HEK293 (cell line): ENCODE data around the gene GAS2L2.
A peak's percentile ranks its signal among the peaks of the same experiment; 100 is the strongest.

ENCODE experiments used
- CTCF ChIA-PET: fragments of 350-600 bp; formaldehyde crosslinking; extraction: SDS; loops from one replicate; lab custom pipeline; 2021; ENCODE audit warnings: antibody characterized with exemption; lab: Yijun Ruan, JAX
- POLR2A ChIA-PET: fragments of 300-600 bp; formaldehyde crosslinking; extraction: SDS; loops from one replicate; lab custom pipeline; 2020; ENCODE audit warnings: antibody characterized with exemption, inconsistent platforms; lab: Yijun Ruan, JAX
- H3K27ac ChIP-seq: fragments of 200-500 bp; sonication (Bioruptor generic); 2 replicates; pipeline ENCODE4 v1.5.1; 2014; ENCODE audit warnings: low read depth, low read length, control low read depth, inconsistent platforms; ENCODE audit errors: extremely low read depth
- H3K36me3 ChIP-seq, 2 experiments: fragments of 200-500 bp in 1 of 2; sonication (Bioruptor generic) in 1 of 2; 1 replicate in 1 of 2; 2 replicates in 1 of 2; pipeline ENCODE4 v1.5.1; 2014 to 2017; ENCODE audit warnings: inconsistent platforms in 2 of 2, low read length in 2 of 2; ENCODE audit not compliant: control insufficient read depth in 2 of 2, insufficient read depth in 1 of 2
- H3K4me1 ChIP-seq: fragments of 200-500 bp; sonication (Bioruptor generic); 2 replicates; pipeline ENCODE4 v1.5.1; 2014; ENCODE audit warnings: mild to moderate bottlenecking, low read length, inconsistent platforms; ENCODE audit not compliant: control insufficient read depth, insufficient read depth
- H3K4me3 ChIP-seq: 2 replicates; pipeline ENCODE4 v1.5.1; 2011; ENCODE audit warnings: low read depth, mild to moderate bottlenecking, control low read depth, low read length, moderate library complexity
- H3K9me3 ChIP-seq: fragments of 200-500 bp; sonication (Bioruptor generic); 2 replicates; pipeline ENCODE4 v1.5.1; 2014; ENCODE audit warnings: low read depth, low read length, inconsistent platforms; ENCODE audit not compliant: control insufficient read depth, insufficient read depth
- BCL11A ChIP-seq: fragments of 450-650 bp; formaldehyde crosslinking; IDR thresholded peaks from 2 replicates; pipeline ENCODE4 v1.5.1; 2016; ENCODE audit warnings: low read depth, missing biosample characterization, missing genetic modification characterization
- EGR2 ChIP-seq: fragments of 450-650 bp; formaldehyde crosslinking; IDR thresholded peaks from 2 replicates; pipeline ENCODE4 v1.5.1; 2016; ENCODE audit warnings: low read depth, missing biosample characterization, missing genetic modification characterization
- GFI1B ChIP-seq: fragments of 450-650 bp; formaldehyde crosslinking; IDR thresholded peaks from 2 replicates; pipeline ENCODE4 v1.5.1; 2016; ENCODE audit warnings: missing biosample characterization, missing genetic modification characterization
- GLI4 ChIP-seq: fragments of 450-650 bp; formaldehyde crosslinking; IDR thresholded peaks from 2 replicates; pipeline ENCODE4 v1.5.1; 2016; ENCODE audit warnings: missing biosample characterization, missing genetic modification characterization
- GLIS1 ChIP-seq: fragments of 450-650 bp; formaldehyde crosslinking; IDR thresholded peaks from 2 replicates; pipeline ENCODE4 v1.5.1; 2016; ENCODE audit warnings: missing biosample characterization, missing genetic modification characterization
- MYNN ChIP-seq: fragments of 450-650 bp; formaldehyde crosslinking; IDR thresholded peaks from 2 replicates; pipeline ENCODE4 v1.5.1; 2016; ENCODE audit warnings: missing biosample characterization, missing genetic modification characterization, borderline replicate concordance
- OVOL3 ChIP-seq: fragments of 450-650 bp; formaldehyde crosslinking; IDR thresholded peaks from 2 replicates; pipeline ENCODE4 v1.5.1; 2016; ENCODE audit warnings: missing biosample characterization, missing genetic modification characterization
- TCF7L2 ChIP-seq: IDR thresholded peaks from 2 replicates; pipeline ENCODE4 v1.6.1; 2011; ENCODE audit warnings: low read depth, mild to moderate bottlenecking, inconsistent platforms, low read length, moderate library complexity, borderline replicate concordance
- ZBTB1 ChIP-seq: fragments of 450-650 bp; formaldehyde crosslinking; IDR thresholded peaks from 2 replicates; pipeline ENCODE4 v1.5.1; 2016; ENCODE audit warnings: missing biosample characterization, missing genetic modification characterization
- ZFHX2 ChIP-seq: fragments of 450-650 bp; formaldehyde crosslinking; conservative IDR thresholded peaks from 2 replicates; pipeline ENCODE4 v1.5.1; 2016; ENCODE audit warnings: missing biosample characterization, missing genetic modification characterization
- ZNF184 ChIP-seq: fragments of 450-650 bp; IDR thresholded peaks from 2 replicates; pipeline ENCODE4 v1.5.1; 2018; ENCODE audit warnings: missing biosample characterization, mild to moderate bottlenecking, missing genetic modification characterization
- ZNF223 ChIP-seq: fragments of 450-650 bp; formaldehyde crosslinking; IDR thresholded peaks from 2 replicates; pipeline ENCODE4 v1.5.1; 2016; ENCODE audit warnings: missing biosample characterization, missing genetic modification characterization
- ZNF335 ChIP-seq: fragments of 450-650 bp; formaldehyde crosslinking; conservative IDR thresholded peaks from 2 replicates; pipeline ENCODE4 v1.5.1; 2016; ENCODE audit warnings: missing biosample characterization, missing genetic modification characterization
- ZNF350 ChIP-seq: fragments of 450-650 bp; formaldehyde crosslinking; IDR thresholded peaks from 2 replicates; pipeline ENCODE4 v1.5.0; 2017; ENCODE audit warnings: missing biosample characterization, mild to moderate bottlenecking, missing genetic modification characterization
- ZNF544 ChIP-seq: fragments of 450-650 bp; formaldehyde crosslinking; IDR thresholded peaks from 2 replicates; pipeline ENCODE4 v1.5.0; 2017; ENCODE audit warnings: missing biosample characterization, missing genetic modification characterization
- ZNF580 ChIP-seq: fragments of 450-650 bp; formaldehyde crosslinking; IDR thresholded peaks from 2 replicates; pipeline ENCODE4 v1.5.1; 2016; ENCODE audit warnings: missing biosample characterization, missing genetic modification characterization
- ZNF645 ChIP-seq: fragments of 450-650 bp; formaldehyde crosslinking; IDR thresholded peaks from 2 replicates; pipeline ENCODE4; 2016; ENCODE audit warnings: missing biosample characterization, missing genetic modification characterization
- ZNF664 ChIP-seq: fragments of 450-650 bp; formaldehyde crosslinking; IDR thresholded peaks from 2 replicates; pipeline ENCODE4 v1.5.1; 2016; ENCODE audit warnings: missing biosample characterization, missing genetic modification characterization
- ZSCAN5A ChIP-seq: fragments of 450-650 bp; formaldehyde crosslinking; IDR thresholded peaks from 2 replicates; pipeline ENCODE4 v1.5.1; 2016; ENCODE audit warnings: missing biosample characterization, missing genetic modification characterization
- ZXDB ChIP-seq: fragments of 450-650 bp; formaldehyde crosslinking; IDR thresholded peaks from 2 replicates; pipeline ENCODE4 v1.5.1; 2016; ENCODE audit warnings: missing biosample characterization, missing genetic modification characterization

Gene GAS2L2

GRCh38 chr17:35708951-35709350 lies 44.1 kb downstream of the GAS2L2 start:
- ChIA-PET POLR2A (no interaction called here), CTCF (interaction anchor here (0.5 to 2.3 kb wide), 7 partner anchors 12 to 600 kb away, joined by 3 to 14 read pairs (median 6); no protein-coding TSS in a partner anchor)
- TF ChIP-seq ZNF184 (tag by site-specific recombination) (no peak), ZNF223 (tag by site-specific recombination) (no peak), ZNF664 (tag by site-specific recombination) (no peak), ZNF580 (tag by site-specific recombination) (no peak), BCL11A (no peak), GLIS1 (no peak), ZNF544 (no peak), ZNF645 (no peak), ZSCAN5A (tag by site-specific recombination) (no peak)
- H3K36me3 ChIP-seq = peaks cover 28 to 43% of the 10 kb centered on the region in 2 experiments
- H3K27ac ChIP-seq = no peak overlapping the region
- H3K4me3 ChIP-seq = no peak overlapping the region
- no peaks in the 10 kb centered on the region for H3K9me3 ChIP-seq
- H3K4me1 ChIP-seq = peaks cover 2% of the 10 kb centered on the region; the same call in 1 of the 2 replicates

GRCh38 chr17:35708149-35708548 lies 44.9 kb downstream of the GAS2L2 start:
- no peak for TF ChIP-seq GLI4 (tag by site-specific recombination)
- TF ChIP-seq ZXDB (tag by site-specific recombination) = no peak
- TF ChIP-seq ZNF335 (tag by site-specific recombination) = peak; percentile 53
- TF ChIP-seq ZNF664 (tag by site-specific recombination) = peak; percentile 41; the same call in 1 of the 2 replicates
- no peak for TF ChIP-seq ZBTB1
- TF ChIP-seq OVOL3 (tag by site-specific recombination) = no peak
- TF ChIP-seq EGR2 (tag by site-specific recombination) = peak; percentile 45; the same call in 1 of the 2 replicates
- TF ChIP-seq ZNF580 (tag by site-specific recombination) = no peak
- peak; percentile 62 for TF ChIP-seq ZFHX2 (tag by site-specific recombination)
- no peak for TF ChIP-seq MYNN (tag by site-specific recombination)
- no peak overlapping the region for H3K4me3 ChIP-seq
- H3K36me3 ChIP-seq = peaks cover 28 to 35% of the 10 kb centered on the region in 2 experiments
- ChIA-PET CTCF (interaction anchor here (1.0 to 1.6 kb wide), 4 partner anchors 20 to 56 kb away, joined by 3 to 9 read pairs (median 5); no protein-coding TSS in a partner anchor), POLR2A (no interaction called here)
- no peak overlapping the region for H3K27ac ChIP-seq
- H3K9me3 ChIP-seq = no peaks in the 10 kb centered on the region
- H3K4me1 ChIP-seq = peaks cover 2% of the 10 kb centered on the region; the same call in 1 of the 2 replicates

- Histone ChIP-seq H3K9me3 (no peaks in the 10 kb centered on the region), H3K27ac (no peak overlapping the region), H3K4me3 (no peak overlapping the region), H3K4me1 (peaks cover 2% of the 10 kb centered on the region; the same call in 1 of the 2 replicates), H3K36me3 (peaks cover 13 to 25% of the 10 kb centered on the region in 2 experiments)
- TF ChIP-seq TCF7L2 = no peak
- TF ChIP-seq GFI1B = no peak
- no peak for TF ChIP-seq ZNF350
- ChIA-PET POLR2A (no interaction called here), CTCF (interaction anchor here (0.7 to 1.6 kb wide), 3 partner anchors 8 to 58 kb away, joined by 3 to 4 read pairs (median 4); no protein-coding TSS in a partner anchor)
Observed at GRCh38 chr17:35705705-35706104, 47.3 kb downstream of the GAS2L2 start.
